ENCODE data around the gene GALNT7. TPM values are rescaled to one million over a fixed set of nuclear protein-coding genes. Genes with fewer than 3 reads are reported as not detected.
A peak's percentile ranks its signal among the peaks of the same experiment; 100 is the strongest.

GALNT7 gene
- total RNA-seq, 1 donor from 2014 or later: 33.1 TPM

DNA sequence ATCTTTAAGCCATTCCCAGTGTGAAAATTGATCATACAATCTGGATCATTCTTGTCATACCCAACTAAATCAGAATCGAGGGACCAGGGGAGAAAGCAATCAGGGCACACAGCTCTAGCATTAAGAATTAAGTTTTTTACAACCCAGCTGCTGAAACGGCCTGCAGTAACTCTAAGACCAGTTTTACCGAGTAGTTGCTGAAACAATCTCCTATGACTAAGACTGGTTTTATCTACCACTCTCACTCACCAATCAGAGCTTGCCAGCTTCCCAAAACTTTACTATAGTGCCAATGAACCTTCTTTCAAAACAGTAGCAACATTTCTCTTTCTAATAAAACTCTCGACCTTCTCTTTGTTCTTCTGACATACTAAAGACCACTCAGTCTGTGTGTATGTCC, 199.3 kb downstream of the GALNT7 start:
- Mint-ChIP-seq H3K27ac (peak overlapping the region; percentile 80), H3K27me3 (ENCODE audit: low read depth) (no peaks in the 10 kb centered on the region), H3K36me3 (ENCODE audit: low read depth) (peaks cover 35% of the 10 kb centered on the region), H3K9me3 (no peaks in the 10 kb centered on the region), H3K4me3 (ENCODE audit: low read depth) (peak overlapping the region; percentile 69), H3K4me1 (ENCODE audit: low read depth) (peaks cover 38% of the 10 kb centered on the region)
- intact Hi-C loops (cut with micrococcal nuclease): no loop called here
- DNase-seq (ENCODE audit: low spot score): no peak

GRCh38 chr4:173370130-173370476, 201.5 kb downstream of the GALNT7 start:
- peak overlapping the region; percentile 99 for H3K27ac Mint-ChIP-seq
- no peaks in the 10 kb centered on the region for H3K27me3 Mint-ChIP-seq (ENCODE audit: low read depth)
- intact Hi-C loops (cut with micrococcal nuclease): loop anchor here (1.0 to 5.0 kb wide), 5 partner anchors 36 to 913 kb away; partner anchors contain the start of genes CEP44, FBXO8, GALNT7 and HMGB2
- H3K4me1 Mint-ChIP-seq (ENCODE audit: low read depth): peaks cover 46% of the 10 kb centered on the region
- H3K4me3 Mint-ChIP-seq (ENCODE audit: low read depth): peak overlapping the region; percentile 100
- no peak for DNase-seq (ENCODE audit: low spot score)
- H3K36me3 Mint-ChIP-seq (ENCODE audit: low read depth): peaks cover 39% of the 10 kb centered on the region
- H3K9me3 Mint-ChIP-seq: no peaks in the 10 kb centered on the region

DNA sequence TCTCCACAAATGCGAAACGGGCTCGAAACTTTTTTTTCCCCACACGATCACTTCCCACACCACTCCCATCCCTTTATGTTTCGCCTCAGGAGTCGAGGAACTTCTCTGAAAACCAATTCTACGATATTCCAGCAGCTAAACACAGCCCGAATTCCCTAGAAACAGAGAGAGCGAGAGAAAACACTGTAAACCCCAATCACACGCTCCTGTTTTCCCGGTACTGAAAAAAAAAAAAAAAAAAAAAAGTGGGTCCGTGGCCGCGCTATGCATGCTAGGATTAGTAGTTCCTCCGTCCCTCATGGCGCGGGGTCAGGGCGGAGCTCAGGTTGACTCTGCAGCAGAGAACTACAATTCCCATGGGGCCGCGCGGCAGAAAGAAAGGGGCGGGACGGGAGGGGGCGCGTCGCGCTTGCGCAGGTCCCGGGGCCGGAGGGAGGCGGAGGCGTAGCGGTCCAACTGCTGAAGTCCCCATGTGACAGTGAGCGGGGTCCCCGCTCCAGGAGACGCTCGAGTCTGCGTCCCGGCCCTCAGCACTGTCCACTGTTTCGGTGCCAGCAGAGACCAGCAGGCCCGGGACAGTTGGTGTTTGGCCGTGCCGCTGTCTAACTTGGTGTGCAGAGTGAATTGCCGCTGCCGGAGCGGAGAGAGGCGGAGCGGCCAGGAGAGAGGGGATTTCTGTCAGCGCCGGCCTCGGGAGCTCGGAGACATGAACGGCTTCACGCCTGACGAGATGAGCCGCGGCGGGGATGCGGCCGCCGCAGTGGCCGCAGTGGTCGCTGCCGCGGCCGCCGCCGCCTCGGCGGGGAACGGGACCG, 202.1 kb downstream of the GALNT7 start, which contains the start of gene SAP30:
Gene SAP30 (plus strand): TSS at position 478 of the 815 bp plus-strand sequence. CDS start 229 bp downstream, at position 707.
- Mint-ChIP-seq H3K9me3 (no peaks in the 10 kb centered on the region), H3K27me3 (ENCODE audit: low read depth) (no peaks in the 10 kb centered on the region), H3K36me3 (ENCODE audit: low read depth) (peaks cover 35% of the 10 kb centered on the region), H3K4me1 (ENCODE audit: low read depth) (peaks cover 40% of the 10 kb centered on the region), H3K27ac (peak within 1 kb of the TSS; percentile 99), H3K4me3 (ENCODE audit: low read depth) (peak within 1 kb of the TSS; percentile 100)
- peak; percentile 93 for DNase-seq (ENCODE audit: low spot score)
- intact Hi-C loops (cut with micrococcal nuclease): loop anchor here (1.0 to 5.0 kb wide), 5 partner anchors 36 to 912 kb away; partner anchors contain the start of genes CEP44, FBXO8, GALNT7 and HMGB2

GRCh38 chr4:173371292-173372192, 202.9 kb downstream of the GALNT7 start:
- peak; percentile 40 for DNase-seq (ENCODE audit: low spot score)
- Mint-ChIP-seq H3K27ac (peak overlapping the region; percentile 88), H3K4me1 (ENCODE audit: low read depth) (peaks cover 34% of the 10 kb centered on the region), H3K9me3 (no peaks in the 10 kb centered on the region), H3K36me3 (ENCODE audit: low read depth) (peaks cover 39% of the 10 kb centered on the region), H3K4me3 (ENCODE audit: low read depth) (peak overlapping the region; percentile 96), H3K27me3 (ENCODE audit: low read depth) (no peaks in the 10 kb centered on the region)
- intact Hi-C loops (cut with micrococcal nuclease): loop anchor here (2.0 to 5.0 kb wide), 4 partner anchors 45 to 911 kb away; partner anchors contain the start of genes CEP44 and FBXO8

Other genes with a start within 250 kb of the GALNT7 start
- 380 and 393 TPM in 2 replicates for gene HMGB2, start 165.5 kb downstream of the GALNT7 start, total RNA-seq
- gene SAP30, start 202.1 kb downstream of the GALNT7 start, total RNA-seq: 37.4 and 38.3 TPM in 2 replicates
- not detected in 2 replicates for gene SCRG1, start 230.3 kb downstream of the GALNT7 start, total RNA-seq

All from activated T-helper 2 cell treated with anti-CD3 and anti-CD28 coated beads, Interferon-gamma antibody, Interleukin-2, Interleukin-4, amounts not matched to agents 10 μg/mL and 5 μg/mL and 100 μg/mL, durations not matched to agents 14 hours and 24 hours and 36 hours (primary cell).